Body of pancreas (tissue), 4 donors: ENCODE measurements around the gene SPATA13. TPM values are rescaled to one million over a fixed set of nuclear protein-coding genes. Genes with fewer than 3 reads are reported as not detected.
A peak's percentile ranks its signal among the peaks of the same experiment; 100 is the strongest.
"Not testable (repeated sequence)": the region's sequence is repeated elsewhere in the genome, so short reads cannot be mapped to it uniquely, and the experiment has no call there.

Source experiments
- ATAC-seq: fragments of 150-250 bp; one replicate; pipeline ENCODE4 v1.9.1; 2016
- DNase-seq, 4 donors: peaks; one replicate each; pipeline ENCODE4 v3.0.0-alpha.2; 2019
- H3K27ac ChIP-seq, 4 donors: fragments of 200-600 bp; sonication (generic); 1 replicate in 3 of 4; 2 replicates in 1 of 4; pipeline versions ENCODE4 v1.5.1 to v1.6.1; 2016 to 2019; ENCODE audit warnings: mild to moderate bottlenecking in 1 of 4, mixed read lengths in 1 of 4, moderate library complexity in 1 of 4
- H3K27me3 ChIP-seq, 2 donors: fragments of 200-600 bp; sonication (generic); one replicate each; pipeline ENCODE4 v1.6.0; 2016; ENCODE audit warnings: mild to moderate bottlenecking in 1 of 2
- H3K36me3 ChIP-seq, 2 donors: fragments of 200-600 bp; sonication (generic); replicated peaks in 1 of 2; 2 replicates each; pipeline ENCODE4 v1.5.1; 2016; ENCODE audit warnings: low read depth in 2 of 2; ENCODE audit not compliant: insufficient read depth in 1 of 2
- H3K4me1 ChIP-seq: fragments of 200-600 bp; sonication (generic); one replicate; pipeline ENCODE4 v1.6.0; 2016
- H3K4me3 ChIP-seq, 2 donors: fragments of 200-600 bp; sonication (generic); 1 replicate in 1 of 2; 2 replicates in 1 of 2; pipeline ENCODE4 v1.5.1; 2016 to 2019
- H3K9me3 ChIP-seq, 3 donors: fragments of 200-600 bp; sonication (generic); 1 replicate in 2 of 3; 2 replicates in 1 of 3; pipeline ENCODE4 v1.5.1; 2016
- POLR2A ChIP-seq, 3 donors: fragments of 450-650 bp; IDR thresholded peaks; one replicate each; pipeline ENCODE4 v1.6.1; 2016; ENCODE audit warnings: antibody characterized with exemption in 3 of 3, mild to moderate bottlenecking in 2 of 3
- WGBS, 2 donors: methylation state at CpG; one replicate each; pipeline ENCODE4 v1.1.5; 2017; 5-methylcytosine and 5-hydroxymethylcytosine counted together
- intact Hi-C: fragments of 100-400 bp; cut with DNase I; formaldehyde crosslinking; loops from one replicate; pipeline ENCODE4 v1.15.1; 2023
- total RNA-seq, 2 donors: library from RNA; depleted of rRNA; stranded (reverse); fragments of >200 nt; gene quantifications; one replicate each; pipeline ENCODE4 v1.1.0, GENCODE V29; 2016
- TF ChIP-seq, protein P1 (sequence below), 7 experiments: fragments of 450-650 bp in 4 of 7; fragments of 200-600 bp in 3 of 7; sonication (generic) in 3 of 7; IDR thresholded peaks; one replicate each; pipeline ENCODE4 v1.5.1; 2016 to 2019; ENCODE audit warnings: antibody characterized with exemption in 7 of 7

Gene SPATA13
- total RNA-seq, 2 donors from 2014 or later, result 83.3 to 359 TPM

- Histone ChIP-seq H3K27ac (peak overlapping the region in 3 of 4 donors; percentile 11 to 46 (median 19)), H3K4me3 (no peak overlapping the region), H3K4me1 (peaks cover 10% of the 10 kb centered on the region), H3K36me3 (no peaks in the 10 kb centered on the region), H3K27me3 (no peaks in the 10 kb centered on the region), H3K9me3 (no peaks in the 10 kb centered on the region)
- 34 to 35% methylated on average over 11 of the region's 11 CpGs for WGBS, 2 donors
- peak; percentile 50 for ATAC-seq
- TF ChIP-seq, protein P1, sequence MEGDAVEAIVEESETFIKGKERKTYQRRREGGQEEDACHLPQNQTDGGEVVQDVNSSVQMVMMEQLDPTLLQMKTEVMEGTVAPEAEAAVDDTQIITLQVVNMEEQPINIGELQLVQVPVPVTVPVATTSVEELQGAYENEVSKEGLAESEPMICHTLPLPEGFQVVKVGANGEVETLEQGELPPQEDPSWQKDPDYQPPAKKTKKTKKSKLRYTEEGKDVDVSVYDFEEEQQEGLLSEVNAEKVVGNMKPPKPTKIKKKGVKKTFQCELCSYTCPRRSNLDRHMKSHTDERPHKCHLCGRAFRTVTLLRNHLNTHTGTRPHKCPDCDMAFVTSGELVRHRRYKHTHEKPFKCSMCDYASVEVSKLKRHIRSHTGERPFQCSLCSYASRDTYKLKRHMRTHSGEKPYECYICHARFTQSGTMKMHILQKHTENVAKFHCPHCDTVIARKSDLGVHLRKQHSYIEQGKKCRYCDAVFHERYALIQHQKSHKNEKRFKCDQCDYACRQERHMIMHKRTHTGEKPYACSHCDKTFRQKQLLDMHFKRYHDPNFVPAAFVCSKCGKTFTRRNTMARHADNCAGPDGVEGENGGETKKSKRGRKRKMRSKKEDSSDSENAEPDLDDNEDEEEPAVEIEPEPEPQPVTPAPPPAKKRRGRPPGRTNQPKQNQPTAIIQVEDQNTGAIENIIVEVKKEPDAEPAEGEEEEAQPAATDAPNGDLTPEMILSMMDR (IDR thresholded peaks at IDR 0.05), result no peak
- TF ChIP-seq POLR2A (IDR thresholded peaks at IDR 0.05), result no peak
- intact Hi-C loops, result no loop called here
- no peak for DNase-seq
Observed at GRCh38 chr13:24119626-24120508, 40.7 kb upstream of the SPATA13 start.

DNA sequence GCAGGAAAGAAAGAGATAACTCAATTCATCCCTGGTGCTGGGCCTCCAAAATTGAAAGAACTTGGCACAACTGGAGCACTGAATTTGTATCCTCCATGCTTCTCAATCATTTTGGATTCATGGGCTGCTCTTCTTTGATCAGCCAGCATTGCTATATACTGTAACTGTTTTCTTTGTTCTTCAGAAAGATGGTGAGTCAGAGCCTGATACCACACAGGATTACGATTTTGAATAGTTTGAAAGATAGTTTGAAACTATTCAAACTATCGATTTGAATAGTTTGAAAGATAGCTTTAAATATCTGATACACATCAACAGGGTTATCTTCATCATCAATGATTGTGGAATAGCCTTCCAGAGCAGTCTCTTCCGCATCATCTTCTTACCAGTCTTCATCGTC is 38.5 kb upstream of the SPATA13 start:
- WGBS, 2 donors, result 82 to 85% methylated on average over 4 of the region's 4 CpGs
- ATAC-seq, result not testable (repeated sequence)

GRCh38 chr13:24122569-24122968 is 38.0 kb upstream of the SPATA13 start:
- Histone ChIP-seq H3K36me3 (no peaks in the 10 kb centered on the region), H3K27ac (no peak overlapping the region), H3K9me3 (no peaks in the 10 kb centered on the region), H3K4me1 (peaks cover 18% of the 10 kb centered on the region), H3K4me3 (no peak overlapping the region), H3K27me3 (no peaks in the 10 kb centered on the region)
- no peak for TF ChIP-seq POLR2A (IDR thresholded peaks at IDR 0.05)
- TF ChIP-seq, protein P1 (IDR thresholded peaks at IDR 0.05), result no peak
- no peak for DNase-seq
- intact Hi-C loops, result no loop called here
- ATAC-seq, result no peak
- 81 to 85% methylated on average over 5 of the region's 5 CpGs for WGBS, 2 donors

More for the DNA sequence above, 38.5 kb upstream of the SPATA13 start:
- H3K36me3 ChIP-seq, H3K4me3 ChIP-seq, H3K9me3 ChIP-seq, H3K27ac ChIP-seq, intact Hi-C loops, DNase-seq, H3K27me3 ChIP-seq: not testable (repeated sequence)
- H3K4me1 ChIP-seq, result peaks cover 14% of the 10 kb centered on the region

- H3K27ac ChIP-seq, result no peak overlapping the region
- H3K9me3 ChIP-seq, result no peaks in the 10 kb centered on the region
- intact Hi-C loops, result no loop called here
- no peak overlapping the region for H3K4me3 ChIP-seq
- TF ChIP-seq, protein P1 (IDR thresholded peaks at IDR 0.05), result no peak
- no peak for TF ChIP-seq POLR2A (IDR thresholded peaks at IDR 0.05)
- DNase-seq, result no peak
- no peaks in the 10 kb centered on the region for H3K36me3 ChIP-seq
- H3K27me3 ChIP-seq, result no peaks in the 10 kb centered on the region
- ATAC-seq, result no peak
- peaks cover 18% of the 10 kb centered on the region for H3K4me1 ChIP-seq
- 91 to 100% methylated on average over 2 of the region's 2 CpGs for WGBS, 2 donors
Observed at GRCh38 chr13:24123761-24124160, 36.8 kb upstream of the SPATA13 start.

DNA sequence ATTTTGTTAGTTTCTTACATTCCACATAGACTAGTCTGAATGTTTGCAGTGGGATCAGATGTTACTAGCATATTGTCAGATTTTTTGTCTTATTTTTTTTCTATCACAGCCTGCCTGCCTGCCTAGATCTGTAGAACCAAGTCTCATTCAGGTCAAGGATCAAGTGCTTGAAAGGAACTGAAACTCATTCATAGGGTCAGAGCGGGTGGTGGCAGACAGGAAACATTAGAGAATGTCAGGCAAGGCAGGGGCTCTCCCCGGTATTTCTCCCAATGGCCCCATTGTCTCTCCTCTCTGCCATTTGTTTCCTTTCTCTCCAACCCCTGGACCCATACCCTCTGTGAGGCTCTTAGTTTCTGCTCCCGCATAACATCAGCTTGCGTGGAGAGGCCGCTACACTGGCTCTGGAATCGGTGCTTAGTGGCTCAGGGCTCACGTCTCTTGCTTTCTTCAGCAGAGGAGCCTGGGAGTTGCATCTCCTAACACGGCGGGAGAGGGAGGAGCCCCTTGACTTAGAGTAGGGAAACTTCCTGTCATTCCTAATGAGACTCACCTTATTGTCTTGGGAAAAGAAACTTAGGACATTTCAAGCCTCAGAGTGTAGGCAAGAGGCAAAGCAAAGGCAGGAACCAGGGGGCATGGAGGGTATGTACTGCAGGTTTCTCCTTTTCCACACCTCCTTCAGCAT is 35.6 kb upstream of the SPATA13 start:
- DNase-seq, result no peak
- 86 to 90% methylated on average over 9 of the region's 9 CpGs for WGBS, 2 donors
- no peak overlapping the region for H3K27ac ChIP-seq
- no peak for ATAC-seq
- peaks cover 12% of the 10 kb centered on the region for H3K4me1 ChIP-seq
- H3K4me3 ChIP-seq, result no peak overlapping the region
- no peaks in the 10 kb centered on the region for H3K36me3 ChIP-seq
- no peaks in the 10 kb centered on the region for H3K27me3 ChIP-seq
- TF ChIP-seq, protein P1 (IDR thresholded peaks at IDR 0.05), result no peak
- no peak for TF ChIP-seq POLR2A (IDR thresholded peaks at IDR 0.05)
- intact Hi-C loops, result no loop called here
- H3K9me3 ChIP-seq, result no peaks in the 10 kb centered on the region
